Stimulated activated CD4-positive, alpha-beta T cell treated with anti-CD3 and anti-CD28 coated beads, Interleukin-1b, Interleukin-23, amount 100 ng/mL, for 48 hours (primary cell): ENCODE data around the gene WNT11.
"Not testable (repeated sequence)": the region's sequence is repeated elsewhere in the genome, so short reads cannot be mapped to it uniquely, and the experiment has no call there.

Experiments
- DNase-seq: peaks from one replicate; pipeline ENCODE4 v3.0.0-alpha.2; 2020

WNT11 gene

DNA sequence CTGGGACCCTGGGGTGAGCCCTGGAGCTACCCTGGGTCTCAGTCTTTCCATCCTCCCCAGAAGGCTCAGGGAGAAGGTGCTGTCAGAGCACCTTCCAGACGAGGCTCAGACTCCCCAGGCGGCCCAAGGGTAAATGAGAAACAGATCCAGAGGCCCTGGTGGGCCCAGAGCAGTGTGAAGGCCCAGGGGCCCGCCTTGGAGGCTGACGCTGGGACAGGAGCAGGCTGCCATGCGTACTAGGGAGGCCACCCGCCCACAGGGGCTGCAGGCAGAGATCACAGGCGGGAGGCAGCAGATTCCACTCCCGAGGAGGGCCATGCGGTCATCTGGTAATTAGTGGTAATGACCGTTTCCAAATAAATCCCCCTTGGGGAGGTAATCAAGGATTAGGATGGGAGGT lies 5.2 kb downstream of the WNT11 start:
- no peak for DNase-seq

DNA sequence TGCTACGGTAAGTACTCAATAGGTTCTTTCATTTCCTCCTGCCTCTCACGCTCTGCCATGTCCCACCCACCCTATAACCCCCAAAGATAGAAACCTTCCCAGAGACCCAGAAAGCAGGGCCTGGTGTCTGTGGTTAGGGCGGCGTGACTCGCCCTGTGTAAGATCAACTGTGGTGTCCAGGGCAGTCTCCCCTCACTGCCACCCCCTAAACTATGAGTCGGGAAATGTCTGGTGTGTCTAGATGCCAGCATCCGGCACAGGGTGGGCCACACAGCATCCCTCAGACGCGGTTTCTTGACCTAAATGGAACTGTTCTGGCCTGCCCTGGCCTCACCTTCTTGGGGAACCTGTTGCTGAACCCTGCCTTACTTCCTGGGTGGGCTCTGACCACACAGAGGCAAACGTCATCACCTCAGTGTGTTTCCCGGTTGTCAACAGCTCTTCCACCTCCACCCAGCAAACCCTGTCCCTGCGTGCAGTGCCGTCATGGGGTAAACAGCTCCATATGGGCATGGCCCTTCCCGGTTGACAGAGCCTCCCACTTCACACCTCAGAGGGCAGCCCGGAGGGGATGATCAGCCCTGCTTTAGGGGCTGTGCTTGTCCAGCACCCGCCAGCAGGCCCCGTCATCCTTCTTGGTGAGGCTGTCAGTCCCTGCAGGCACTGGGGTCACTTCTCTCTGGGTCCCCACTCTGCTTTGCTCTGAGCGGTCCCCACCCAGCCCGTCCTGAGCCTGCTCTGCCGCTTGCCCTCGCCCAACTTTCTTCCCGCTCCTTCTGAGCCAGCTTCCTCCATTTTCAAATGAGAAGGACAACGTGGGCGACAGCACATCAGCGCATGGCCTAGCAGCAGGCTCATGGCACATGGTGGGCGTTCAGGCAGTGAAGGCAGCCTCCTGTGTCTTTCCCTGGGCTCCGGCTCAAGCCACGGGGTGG lies 6.0 kb downstream of the WNT11 start:
- no peak for DNase-seq

DNA sequence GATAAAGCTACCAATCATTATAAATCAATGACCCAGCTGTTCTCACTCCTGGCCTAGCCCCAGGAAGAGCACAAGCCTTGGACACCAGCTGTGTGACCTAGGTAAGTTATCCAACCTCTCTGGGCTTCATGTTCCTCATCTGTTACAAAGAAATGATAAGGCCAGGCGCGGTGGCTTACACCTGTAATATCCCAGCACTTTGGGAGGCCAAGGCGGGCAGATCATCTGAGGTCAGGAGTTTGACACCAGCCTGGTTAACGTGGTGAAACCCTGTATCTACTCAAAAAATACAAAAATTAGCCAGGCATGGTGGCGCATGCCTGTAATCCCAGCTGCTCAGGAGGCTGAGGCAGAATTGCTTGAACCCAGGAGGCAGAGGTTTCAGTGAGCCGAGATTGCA lies 7.6 kb downstream of the WNT11 start:
- not testable (repeated sequence) for DNase-seq

DNA sequence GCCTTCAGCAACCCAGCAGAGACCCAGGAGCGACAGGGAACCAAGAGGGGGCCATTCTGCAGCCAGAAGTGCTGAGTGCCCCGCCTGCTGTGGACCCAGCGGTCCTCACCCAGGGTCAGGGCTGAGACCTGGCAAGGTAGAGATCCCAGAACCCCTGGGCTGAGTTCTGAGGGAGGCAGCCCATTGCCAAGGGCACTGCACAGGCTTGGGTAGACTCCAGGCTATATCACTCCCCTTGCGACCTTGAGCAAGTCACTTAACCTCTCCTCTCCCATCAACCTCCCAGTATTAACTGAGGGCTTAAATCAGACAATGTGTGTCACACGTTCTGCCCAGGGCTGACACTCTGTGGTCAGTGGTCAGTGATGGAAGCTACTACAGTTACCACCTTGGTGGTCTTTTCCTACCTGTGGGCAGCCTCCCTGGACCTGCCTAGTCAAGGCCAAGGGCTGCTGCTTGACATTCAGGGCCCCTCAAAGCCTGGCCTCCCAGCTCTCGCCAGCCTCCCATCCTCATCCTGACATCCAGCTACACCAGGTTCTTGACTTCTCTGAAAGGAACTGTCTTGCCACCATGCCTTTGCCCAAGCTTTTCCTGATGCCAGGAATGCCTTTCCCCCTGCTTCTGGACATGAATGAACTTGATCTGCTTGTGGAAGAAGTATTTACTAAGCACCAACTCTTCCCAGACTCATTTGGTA lies 8.2 kb downstream of the WNT11 start:
- DNase-seq = no peak

DNA sequence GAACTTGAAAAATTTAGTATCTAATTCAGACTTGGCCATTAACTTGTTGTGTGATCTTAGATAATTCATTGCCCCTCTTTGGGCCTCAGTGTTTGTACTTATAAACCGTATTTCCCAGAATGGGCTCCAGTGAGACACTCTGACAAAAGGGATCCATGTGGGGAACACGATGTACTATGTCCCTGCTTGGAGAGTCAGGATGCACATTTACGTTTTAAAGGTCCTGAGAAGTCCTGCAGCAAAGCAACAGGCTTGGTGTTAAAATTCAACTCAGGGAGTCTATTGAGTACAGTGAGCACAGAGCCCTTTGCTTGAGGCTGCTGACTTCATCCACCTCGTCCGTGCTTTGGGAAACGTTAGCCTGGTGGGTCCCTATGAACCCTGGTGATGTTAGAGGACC lies 9.0 kb downstream of the WNT11 start:
- no peak for DNase-seq

DNA sequence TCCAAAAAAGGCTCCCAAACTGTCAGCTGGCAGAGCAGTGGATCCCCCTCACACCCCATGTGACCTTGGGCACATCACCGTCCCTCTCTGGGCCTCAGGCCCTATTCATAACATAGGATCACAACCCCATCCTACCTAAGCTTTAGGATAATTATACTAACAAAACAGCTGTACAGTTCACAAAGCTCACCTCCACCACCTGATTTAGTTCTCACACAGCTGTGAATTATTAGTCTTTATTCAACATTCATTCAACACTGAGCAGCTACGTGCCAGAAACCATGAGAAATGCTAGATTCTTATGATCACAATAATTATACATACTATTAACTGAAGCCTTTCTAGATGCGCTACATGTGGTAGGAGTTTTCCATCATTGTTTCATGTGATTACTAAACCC lies 9.5 kb downstream of the WNT11 start:
- no peak for DNase-seq

DNA sequence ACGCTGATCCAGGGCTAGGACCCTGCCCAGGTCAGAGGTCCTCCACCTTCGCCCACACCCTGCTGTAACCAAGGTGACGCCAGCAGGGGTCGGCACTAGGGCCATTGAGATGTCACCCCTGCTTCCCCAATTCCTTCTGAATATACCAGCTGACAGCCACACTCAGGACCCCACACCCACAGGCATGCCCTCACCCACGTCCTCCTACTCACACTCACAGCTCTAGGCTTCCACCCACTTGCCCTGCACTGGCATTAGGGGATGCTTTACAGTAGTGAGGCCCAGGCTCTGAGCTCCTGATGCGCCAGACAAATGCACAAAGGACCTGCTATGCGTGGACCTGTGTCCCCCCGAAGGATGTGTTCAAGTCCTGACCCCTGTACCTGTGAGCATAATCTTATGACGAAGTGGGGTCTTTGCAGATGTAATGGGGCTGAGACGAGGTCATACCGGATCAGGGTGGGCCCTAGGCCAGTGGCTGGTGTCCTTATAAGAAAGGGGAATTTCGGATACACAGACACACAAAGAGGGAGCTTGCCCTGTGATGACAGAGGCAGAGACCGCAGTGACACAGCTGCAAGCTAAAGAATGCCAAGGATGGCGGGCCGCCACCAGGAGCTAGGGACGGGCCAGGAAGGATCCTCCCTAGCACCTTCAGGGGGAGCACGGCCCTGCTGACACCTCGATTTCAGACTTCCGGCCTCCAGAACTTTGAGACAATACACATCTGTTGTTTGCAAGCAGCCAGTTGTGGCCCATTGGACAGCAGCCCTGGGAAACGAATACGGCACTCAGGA lies 11.2 kb downstream of the WNT11 start:
- DNase-seq = no peak

DNA sequence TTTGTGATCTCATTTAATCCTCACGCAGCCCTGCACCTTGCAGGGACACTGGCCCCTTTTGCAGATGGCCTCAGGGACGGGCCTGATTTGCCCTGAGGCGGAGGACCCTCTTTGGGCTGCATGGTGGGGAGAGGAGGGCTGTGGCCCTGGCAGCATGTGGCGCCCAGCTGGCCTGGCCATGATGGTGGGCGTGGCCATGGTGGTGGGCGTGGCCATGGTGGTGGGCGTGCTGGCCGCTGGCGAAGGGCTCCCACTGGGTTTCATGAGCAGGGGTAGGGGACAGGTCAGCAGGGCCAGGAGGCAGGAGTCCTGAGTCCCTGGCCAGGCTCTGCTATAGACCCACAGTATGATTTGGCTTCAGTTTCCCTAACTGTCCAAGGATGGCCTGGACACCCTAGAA lies 13.1 kb downstream of the WNT11 start:
- DNase-seq = no peak

DNA sequence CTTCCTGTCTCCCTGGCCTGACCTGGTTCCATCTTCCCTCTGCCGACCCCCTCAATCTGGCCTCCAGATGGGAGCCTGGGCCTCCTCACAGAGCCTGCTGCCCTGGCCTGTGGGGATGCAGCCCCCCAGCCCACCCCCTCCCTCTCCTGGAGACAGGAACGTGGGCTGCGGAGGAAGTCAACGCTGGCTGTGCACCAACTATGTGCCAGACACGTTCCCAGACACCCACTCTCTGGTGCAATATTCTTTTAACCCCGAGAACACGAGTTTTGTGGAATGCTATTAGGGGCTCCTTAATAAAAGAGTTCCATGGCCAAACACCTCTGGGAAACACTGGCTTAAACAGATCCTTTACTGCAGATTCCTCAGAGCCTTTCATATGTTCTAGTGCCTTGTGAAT lies 15.9 kb downstream of the WNT11 start:
- no peak for DNase-seq

DNA sequence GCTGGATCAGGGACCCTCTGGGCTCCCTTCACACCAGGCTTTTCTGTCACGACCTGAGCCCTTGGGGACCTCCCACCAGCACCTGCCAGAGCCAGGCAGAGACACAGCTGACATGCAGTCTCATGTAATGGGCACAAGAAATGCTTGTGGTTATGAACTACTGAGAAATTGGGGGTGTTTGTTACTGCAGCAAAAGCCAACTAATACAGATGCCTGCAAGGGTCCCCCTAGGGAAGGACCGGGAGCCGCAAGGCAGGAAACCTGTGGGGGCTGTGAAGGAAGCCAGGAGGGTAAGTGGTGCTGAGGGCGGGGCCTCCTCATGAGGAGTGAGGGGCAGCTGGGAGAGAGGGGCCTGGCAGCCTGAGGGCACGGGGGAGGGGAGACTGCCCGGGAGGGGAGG lies 16.6 kb downstream of the WNT11 start:
- no peak for DNase-seq

DNA sequence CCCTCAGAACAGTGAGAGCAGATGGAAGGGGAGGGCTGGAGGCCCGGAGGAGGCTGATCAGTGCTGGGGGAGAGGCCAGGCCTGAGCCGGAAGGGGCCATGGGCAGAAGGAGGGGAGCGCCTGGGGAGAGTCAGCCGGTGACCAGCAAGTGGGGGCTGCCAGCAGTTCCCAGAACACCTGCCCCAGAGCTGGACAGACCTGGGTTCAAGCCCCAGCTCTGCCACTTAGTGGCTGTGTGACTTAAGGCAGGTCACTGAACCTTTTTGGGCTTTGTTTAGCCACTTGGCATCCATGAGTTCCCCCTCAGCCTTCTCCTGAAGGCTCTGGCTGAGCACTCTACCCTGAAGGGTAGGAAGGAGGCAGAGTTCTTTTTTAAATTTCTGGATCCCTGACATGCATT lies 17.4 kb downstream of the WNT11 start:
- no peak for DNase-seq

DNA sequence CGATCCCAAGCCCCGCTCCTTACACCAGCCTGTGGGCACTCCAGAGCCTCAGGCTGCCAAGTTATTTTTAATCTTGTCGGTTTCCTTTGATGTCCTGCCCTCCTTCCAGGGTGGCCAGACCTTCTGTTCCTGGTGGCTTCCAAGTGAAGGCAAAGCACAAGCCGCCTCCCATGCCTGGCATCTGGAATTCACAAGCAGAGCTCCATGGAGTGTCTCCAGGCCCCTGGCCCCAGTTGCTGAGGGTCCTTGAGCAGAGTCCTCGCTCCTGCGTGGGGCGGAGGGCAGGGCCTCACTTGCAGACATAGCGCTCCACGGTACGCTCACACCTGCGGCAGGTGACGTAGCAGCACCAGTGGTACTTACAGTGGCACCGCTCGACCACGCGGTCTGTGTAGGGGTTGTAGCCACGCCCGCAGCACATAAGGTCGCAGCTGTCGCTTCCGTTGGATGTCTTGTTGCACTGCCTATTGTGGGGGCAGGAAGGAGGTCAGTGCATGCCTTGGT lies 19.5 kb downstream of the WNT11 start:
- no peak for DNase-seq

DNA sequence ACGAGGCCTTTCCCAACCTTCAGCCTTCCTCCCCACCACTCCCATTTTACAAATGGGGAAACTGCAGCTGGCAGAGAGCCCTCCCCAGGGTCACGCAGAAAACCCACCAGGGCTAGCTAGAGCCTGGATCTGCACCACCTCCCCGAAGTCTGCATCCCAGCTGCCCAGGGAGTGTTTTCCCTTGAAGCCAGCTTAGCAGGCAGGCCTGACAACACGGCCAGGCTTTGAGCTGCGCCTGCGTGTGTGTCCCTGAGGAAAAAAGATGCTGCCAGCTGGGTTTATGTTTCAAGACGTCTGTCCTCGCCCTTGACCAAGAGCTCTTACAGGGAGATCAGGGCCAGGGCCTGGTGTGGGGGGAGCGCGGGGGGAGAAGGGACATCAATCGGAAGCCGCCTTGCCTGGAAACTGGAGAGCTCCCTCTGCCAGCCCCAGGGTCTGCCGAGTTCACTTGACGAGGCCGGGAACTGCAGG lies 20.3 kb downstream of the WNT11 start:
- no peak for DNase-seq

DNA sequence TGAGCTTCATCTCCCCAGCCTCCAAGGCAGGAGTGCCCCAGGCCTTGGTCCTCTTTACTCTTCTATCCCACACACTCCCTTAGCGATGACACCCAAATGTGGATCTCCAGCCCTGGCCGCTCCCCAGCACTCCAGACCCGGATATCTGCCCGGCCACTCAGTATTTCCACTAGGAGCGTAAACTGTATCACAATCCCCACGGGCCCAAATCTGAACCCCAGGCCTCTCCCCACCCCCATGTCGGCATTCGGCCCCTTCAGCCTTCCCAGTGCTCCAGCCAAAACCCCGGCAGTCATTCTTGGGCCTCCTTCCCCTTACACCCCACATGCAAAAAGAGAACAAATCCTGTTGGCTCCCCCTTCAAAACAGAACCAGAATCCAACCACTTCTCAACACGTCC lies 20.8 kb downstream of the WNT11 start:
- no peak for DNase-seq

DNA sequence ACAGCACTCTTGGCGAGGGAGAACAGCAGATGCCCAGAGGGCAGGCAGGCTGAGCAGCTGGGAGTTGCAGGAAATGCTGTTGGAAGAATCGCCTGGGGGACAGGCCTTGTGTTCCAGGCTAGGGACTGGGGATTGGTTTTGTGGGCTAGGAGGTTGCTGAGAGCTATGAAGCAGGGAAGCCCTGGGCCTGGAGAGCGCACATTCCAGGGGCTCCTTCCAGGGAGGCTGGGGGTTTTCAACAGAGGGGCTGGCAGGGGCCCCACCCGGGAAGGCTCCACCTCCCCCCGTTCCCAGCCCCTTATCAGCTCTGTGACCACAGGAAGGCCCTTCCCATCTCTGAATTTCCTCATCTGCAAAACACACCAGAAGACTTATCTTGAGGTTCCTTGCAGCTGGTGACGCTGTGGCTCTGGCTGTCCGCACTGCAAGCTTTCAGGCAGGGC lies 21.7 kb downstream of the WNT11 start:
- DNase-seq = no peak

DNA sequence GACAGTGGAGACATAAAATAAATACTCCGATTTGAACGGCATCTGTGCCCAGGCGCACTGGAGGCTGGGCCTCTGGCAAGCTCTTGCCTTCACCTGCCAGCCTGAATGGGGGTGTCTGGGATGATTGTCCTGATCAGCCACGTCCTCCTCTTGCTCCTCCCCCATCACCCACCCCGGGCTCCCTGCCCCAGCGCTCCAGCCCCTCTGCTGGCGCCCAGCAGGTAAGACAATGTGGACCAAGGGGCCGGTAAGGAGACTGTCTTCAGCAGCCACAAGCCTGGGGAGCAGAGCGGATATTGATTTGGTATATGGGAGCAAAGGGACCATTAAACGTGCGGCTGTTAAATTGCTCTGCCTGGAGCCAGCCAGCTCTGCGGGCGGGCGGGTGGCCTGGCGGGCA lies 24.9 kb downstream of the WNT11 start:
- no peak for DNase-seq

DNA sequence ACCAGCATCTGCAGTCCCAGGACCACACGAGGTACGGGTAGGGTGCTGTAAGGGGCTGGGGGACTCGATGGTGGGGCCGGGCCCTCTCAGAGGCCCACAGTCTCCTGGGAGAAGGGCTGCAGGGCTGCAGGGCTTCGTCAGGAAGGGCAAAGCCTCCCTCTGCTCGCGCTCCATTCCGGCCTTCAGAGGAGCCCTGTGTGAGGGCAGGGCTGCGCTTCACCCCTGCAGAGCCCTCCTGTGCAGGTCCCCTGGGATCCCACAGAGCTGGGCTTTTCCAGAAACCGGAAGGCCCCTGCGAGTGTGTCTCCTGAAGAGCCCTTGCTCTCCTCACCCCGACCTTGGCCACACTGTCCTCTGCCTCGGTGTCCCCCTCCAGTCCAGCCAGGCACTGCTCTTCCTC lies 27.2 kb downstream of the WNT11 start:
- no peak for DNase-seq

DNA sequence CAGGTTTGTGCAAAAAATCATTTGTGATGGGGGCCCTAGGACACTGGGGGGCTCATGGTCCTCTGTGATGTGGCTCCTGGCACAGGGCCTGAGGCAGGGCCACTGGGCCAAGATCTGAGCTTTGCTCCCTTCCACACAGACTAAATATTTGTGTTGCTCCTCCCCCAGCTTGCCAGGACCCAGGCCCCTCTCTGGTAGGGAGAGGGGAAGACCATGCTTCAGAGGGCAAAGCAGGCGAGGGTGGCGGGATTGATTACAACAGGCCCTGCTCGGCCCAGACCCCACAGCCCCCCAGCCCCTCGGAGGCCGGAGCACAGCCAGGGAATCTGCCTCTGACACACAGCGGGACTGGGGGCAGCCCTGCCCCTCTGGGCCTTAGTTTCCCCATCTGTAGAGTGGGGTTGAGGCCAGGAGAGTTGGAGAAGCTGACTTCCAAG lies 29.0 kb downstream of the WNT11 start:
- no peak for DNase-seq

DNA sequence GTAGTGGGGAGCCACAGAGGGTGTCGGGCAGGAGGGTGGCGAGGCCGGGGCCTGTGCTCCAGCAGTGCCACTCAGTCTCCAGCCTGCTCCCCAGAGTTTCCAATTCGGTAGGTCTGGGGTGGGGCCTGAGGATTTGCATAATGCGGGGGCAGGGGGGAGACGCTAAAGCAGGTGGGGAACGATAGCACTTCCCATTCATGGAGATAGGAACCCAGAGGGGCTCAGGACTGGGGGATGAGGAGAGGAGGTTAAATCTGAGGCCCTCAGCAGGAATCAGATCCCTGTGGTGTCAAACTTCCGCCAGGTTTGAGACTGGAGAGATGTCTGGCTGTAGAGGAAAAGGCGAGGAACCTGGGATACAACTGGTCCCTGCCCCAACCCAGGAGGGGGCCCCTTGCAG lies 29.8 kb downstream of the WNT11 start:
- no peak for DNase-seq

DNA sequence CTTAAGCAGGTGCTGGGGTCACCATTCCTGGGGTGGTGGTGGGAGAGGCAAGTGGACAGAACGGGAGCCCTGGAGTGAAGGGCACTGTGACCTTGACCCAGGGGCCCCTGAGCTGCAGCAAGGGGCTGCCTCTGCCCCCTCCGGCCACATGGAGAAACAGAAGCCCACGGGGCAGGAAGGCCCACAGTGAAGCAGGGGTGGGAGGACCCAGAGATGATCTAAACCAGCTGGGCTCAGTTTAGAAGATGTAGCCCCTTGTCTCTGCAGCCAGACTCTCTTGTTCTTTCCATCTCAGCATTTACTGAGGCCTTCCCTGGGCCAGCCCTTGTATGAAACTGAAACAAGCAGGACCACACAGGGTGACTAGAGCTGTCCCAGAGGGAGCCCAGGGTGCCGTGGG lies 30.5 kb downstream of the WNT11 start:
- DNase-seq = no peak

DNA sequence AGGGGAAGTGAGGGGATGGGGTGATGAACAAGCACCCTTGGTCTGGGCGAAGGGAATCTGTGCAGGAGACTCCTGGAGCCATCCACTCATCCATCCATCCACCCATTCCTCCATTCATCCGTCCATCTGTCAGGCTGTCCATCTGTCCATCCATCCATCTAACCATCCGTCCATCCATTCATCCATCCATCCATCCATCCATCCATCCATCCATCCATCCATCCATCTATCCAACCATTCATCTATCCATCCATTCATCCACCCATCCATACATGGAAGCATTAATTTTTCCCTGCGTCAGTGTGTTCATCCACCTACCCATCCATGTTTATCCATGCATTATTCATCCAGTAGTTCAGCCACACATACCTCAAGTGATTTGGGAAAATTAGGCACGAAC lies 32.0 kb downstream of the WNT11 start:
- no peak for DNase-seq

DNA sequence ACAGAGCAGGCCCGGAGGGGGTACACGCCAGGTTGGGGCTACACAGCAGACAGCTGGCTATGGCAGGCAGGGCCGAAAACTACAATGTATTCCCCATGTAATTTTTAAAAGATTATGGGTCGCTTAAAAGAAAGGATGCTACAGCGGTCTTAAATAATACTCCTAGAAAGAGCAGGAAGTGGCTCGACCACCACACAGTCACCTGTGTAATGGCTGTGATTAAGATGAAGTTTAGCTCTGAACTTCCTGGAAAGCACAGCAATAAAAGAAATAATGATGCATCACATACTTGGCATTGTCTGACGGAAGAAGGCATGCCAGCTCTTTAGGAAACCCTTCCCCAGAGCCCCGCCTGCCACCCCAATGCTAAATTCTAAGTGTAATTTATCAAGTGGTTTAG lies 32.6 kb downstream of the WNT11 start:
- DNase-seq = no peak

DNA sequence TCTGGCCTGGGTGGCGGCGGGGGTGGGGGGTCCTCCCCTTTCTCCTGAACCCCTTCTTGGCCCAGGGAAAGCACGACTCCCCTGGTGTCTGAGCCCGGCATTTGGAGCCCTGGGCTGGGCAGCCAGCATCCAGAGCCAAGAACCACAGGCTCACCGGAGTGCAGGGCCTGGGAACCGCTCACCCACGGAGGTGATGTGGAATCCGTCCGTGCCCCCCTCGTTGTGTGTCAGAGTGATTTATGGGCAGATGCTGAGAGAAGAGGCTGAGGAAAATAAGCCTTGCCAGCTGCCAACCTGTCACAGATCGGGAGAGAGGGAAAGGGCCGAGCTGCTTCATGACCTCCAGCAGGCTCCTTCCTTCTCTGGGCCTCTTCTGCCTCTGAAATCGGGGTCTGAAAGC lies 33.7 kb downstream of the WNT11 start:
- DNase-seq = no peak
